CD4-positive, alpha-beta T cell treated with Interleukin-17A for 4 hours (primary cell): Measurements from ENCODE around the gene WFDC6.

Experiments
- DNase-seq: peaks from one replicate; pipeline ENCODE4 v3.0.0-alpha.2; 2020; ENCODE audit warnings: mixed read lengths

Gene WFDC6

GRCh38 chr20:45515147-45515913 lies 24.0 kb downstream of the WFDC6 start, which contains the start of gene SPINT3:
TSS of gene SPINT3 (minus strand) at chr20:45515622. CDS start at chr20:45515608, 14 bp downstream.
- DNase-seq = no peak

- no peak for DNase-seq
Observed at GRCh38 chr20:45510242-45510862, 28.9 kb downstream of the WFDC6 start.

GRCh38 chr20:45509091-45509490 lies 30.2 kb downstream of the WFDC6 start:
- DNase-seq = no peak

- DNase-seq = no peak
Observed at GRCh38 chr20:45508068-45508886, 31.0 kb downstream of the WFDC6 start.

GRCh38 chr20:45507011-45507820 lies 32.1 kb downstream of the WFDC6 start:
- no peak for DNase-seq

- no peak for DNase-seq
Observed at GRCh38 chr20:45506398-45506797, 32.9 kb downstream of the WFDC6 start.

- DNase-seq = no peak
Observed at GRCh38 chr20:45503403-45503802, 35.9 kb downstream of the WFDC6 start.

- DNase-seq = no peak
Observed at GRCh38 chr20:45502561-45502960, 36.7 kb downstream of the WFDC6 start.

- DNase-seq = no peak
Observed at GRCh38 chr20:45501600-45501999, 37.7 kb downstream of the WFDC6 start.

GRCh38 chr20:45500022-45500421 lies 39.3 kb downstream of the WFDC6 start:
- no peak for DNase-seq

GRCh38 chr20:45497971-45498494 lies 41.2 kb downstream of the WFDC6 start:
- no peak for DNase-seq

GRCh38 chr20:45496166-45496565 lies 43.1 kb downstream of the WFDC6 start:
- DNase-seq = no peak

GRCh38 chr20:45495501-45495941 lies 43.8 kb downstream of the WFDC6 start:
- DNase-seq = no peak

GRCh38 chr20:45489083-45489531 lies 50.2 kb downstream of the WFDC6 start:
- no peak for DNase-seq

GRCh38 chr20:45487231-45487635 lies 52.0 kb downstream of the WFDC6 start:
- DNase-seq = no peak

- no peak for DNase-seq
Observed at GRCh38 chr20:45485388-45485787, 53.9 kb downstream of the WFDC6 start.

GRCh38 chr20:45484676-45485075 lies 54.6 kb downstream of the WFDC6 start:
- no peak for DNase-seq
